ENCODE measurements around the gene LENG9.
"Not testable (repeated sequence)": the region's sequence is repeated elsewhere in the genome, so short reads cannot be mapped to it uniquely, and the experiment has no call there.

Gene LENG9

DNA sequence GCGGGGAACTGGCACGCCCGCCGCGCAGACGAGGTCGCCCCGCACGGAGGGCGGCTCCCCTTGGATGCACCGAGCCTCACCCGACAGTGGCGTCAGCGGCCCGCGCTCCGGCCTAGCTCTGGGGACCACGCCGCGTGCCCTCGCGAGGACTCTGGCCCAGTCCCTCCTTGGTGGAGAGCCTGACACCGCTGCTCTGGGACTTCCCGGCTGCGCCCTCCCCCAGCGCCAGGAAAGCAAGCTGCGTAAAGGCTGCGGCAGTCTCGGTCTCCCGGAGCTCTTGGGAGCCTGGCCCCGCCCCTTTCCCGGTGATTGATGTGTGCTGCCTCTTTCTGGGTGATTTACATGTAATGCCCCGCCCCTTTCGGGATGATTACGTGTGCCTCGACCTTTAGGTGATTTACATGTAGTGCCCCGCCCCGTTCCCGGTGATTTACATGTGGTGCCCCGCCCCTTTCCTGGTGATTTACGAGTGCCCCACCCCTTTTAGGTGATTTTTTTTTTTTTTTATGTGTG, at the start of gene LENG9:
Gene LENG9 (minus strand): TSS at position 248 of the 513 bp plus-strand sequence. CDS start 252 bp downstream, outside the sequence.
- Histone ChIP-seq H3K4me2 (ENCODE audit: low read depth, low read length) (peak within 1 kb of the TSS; percentile 93), H3K27me3 (replicated peaks; ENCODE audit: insufficient read depth, low read length) (peaks cover 22% of the 10 kb centered on the region), H4K20me1 (ENCODE audit: insufficient read depth, low read length) (peaks cover 6% of the 10 kb centered on the region), H3K9ac (ENCODE audit: low read length) (peak within 1 kb of the TSS; percentile 75), H3K9me2 (replicated peaks; ENCODE audit: insufficient read depth, low read length) (no peaks in the 10 kb centered on the region), H3K27ac (ENCODE audit: low read length) (peak within 1 kb of the TSS; percentile 94), H3K4me1 (ENCODE audit: low read length) (peaks cover 5% of the 10 kb centered on the region; the same call in 1 of the 2 replicates), H3K36me3 (replicated peaks; ENCODE audit: insufficient read depth, low read length) (no peaks in the 10 kb centered on the region), H3F3A (ENCODE audit: insufficient read depth, low read length) (peaks cover 16% of the 10 kb centered on the region), H2AFZ (ENCODE audit: low read length) (peak within 1 kb of the TSS; percentile 83), H3K79me2 (ENCODE audit: low read length) (peaks cover 20% of the 10 kb centered on the region; the same call in 1 of the 2 replicates), H3K9me3 (replicated peaks; ENCODE audit: insufficient read depth, low read length) (no peaks in the 10 kb centered on the region), H3K4me3 (ENCODE audit: low read length) (peak within 1 kb of the TSS; percentile 72)
- no peak for TF ChIP-seq EZH2 (optimal IDR thresholded peaks at IDR 0.05; ENCODE audit: low read depth, low read length)
- TF ChIP-seq EZH2phosphoT487 (IDR thresholded peaks at IDR 0.05; ENCODE audit: low read length), result no peak
- TF ChIP-seq CTCF (IDR thresholded peaks at IDR 0.05; ENCODE audit: low read length), result no peak
- no peak for DNase-seq

- H3F3A ChIP-seq (ENCODE audit: insufficient read depth, low read length); DNase-seq; H3K36me3 ChIP-seq (replicated peaks; ENCODE audit: insufficient read depth, low read length); H3K9me2 ChIP-seq (replicated peaks; ENCODE audit: insufficient read depth, low read length); H3K4me3 ChIP-seq (ENCODE audit: low read length); H2AFZ ChIP-seq (ENCODE audit: low read length); H3K79me2 ChIP-seq (ENCODE audit: low read length); H3K4me1 ChIP-seq (ENCODE audit: low read length); H3K9ac ChIP-seq (ENCODE audit: low read length); H3K4me2 ChIP-seq (ENCODE audit: low read depth, low read length); H3K27ac ChIP-seq (ENCODE audit: low read length); H4K20me1 ChIP-seq (ENCODE audit: insufficient read depth, low read length); H3K9me3 ChIP-seq (replicated peaks; ENCODE audit: insufficient read depth, low read length): not testable (repeated sequence)
- H3K27me3 ChIP-seq (replicated peaks; ENCODE audit: insufficient read depth, low read length), result peaks cover 58% of the 10 kb centered on the region
Measured at GRCh38 chr19:54509200-54509940, 45.8 kb upstream of the LENG9 start.

GRCh38 chr19:54508487-54508886, 44.9 kb upstream of the LENG9 start:
- H3K4me3 ChIP-seq (ENCODE audit: low read length); H2AFZ ChIP-seq (ENCODE audit: low read length); H3K9me3 ChIP-seq (replicated peaks; ENCODE audit: insufficient read depth, low read length); H3K9me2 ChIP-seq (replicated peaks; ENCODE audit: insufficient read depth, low read length); H3K4me2 ChIP-seq (ENCODE audit: low read depth, low read length); H3F3A ChIP-seq (ENCODE audit: insufficient read depth, low read length); H3K9ac ChIP-seq (ENCODE audit: low read length); H3K27ac ChIP-seq (ENCODE audit: low read length); DNase-seq; H4K20me1 ChIP-seq (ENCODE audit: insufficient read depth, low read length); H3K79me2 ChIP-seq (ENCODE audit: low read length); H3K4me1 ChIP-seq (ENCODE audit: low read length); H3K36me3 ChIP-seq (replicated peaks; ENCODE audit: insufficient read depth, low read length): not testable (repeated sequence)
- H3K27me3 ChIP-seq (replicated peaks; ENCODE audit: insufficient read depth, low read length), result peaks cover 60% of the 10 kb centered on the region

GRCh38 chr19:54507824-54508223, 44.2 kb upstream of the LENG9 start:
- H3K27me3 ChIP-seq (replicated peaks; ENCODE audit: insufficient read depth, low read length), result peaks cover 60% of the 10 kb centered on the region
- no peaks in the 10 kb centered on the region for H3F3A ChIP-seq (ENCODE audit: insufficient read depth, low read length)
- no peak for DNase-seq

GRCh38 chr19:54507038-54507717, 43.6 kb upstream of the LENG9 start:
- not testable (repeated sequence) for H3K9me2 ChIP-seq (replicated peaks; ENCODE audit: insufficient read depth, low read length); H3K9ac ChIP-seq (ENCODE audit: low read length); H4K20me1 ChIP-seq (ENCODE audit: insufficient read depth, low read length); H3K4me1 ChIP-seq (ENCODE audit: low read length); H3F3A ChIP-seq (ENCODE audit: insufficient read depth, low read length); H3K4me3 ChIP-seq (ENCODE audit: low read length); DNase-seq; H3K9me3 ChIP-seq (replicated peaks; ENCODE audit: insufficient read depth, low read length); H2AFZ ChIP-seq (ENCODE audit: low read length); H3K36me3 ChIP-seq (replicated peaks; ENCODE audit: insufficient read depth, low read length); H3K27ac ChIP-seq (ENCODE audit: low read length); H3K4me2 ChIP-seq (ENCODE audit: low read depth, low read length); H3K79me2 ChIP-seq (ENCODE audit: low read length)
- H3K27me3 ChIP-seq (replicated peaks; ENCODE audit: insufficient read depth, low read length), result peaks cover 60% of the 10 kb centered on the region

More at GRCh38 chr19:54507824-54508223, 44.2 kb upstream of the LENG9 start:
- TF ChIP-seq EZH2phosphoT487 (IDR thresholded peaks at IDR 0.05; ENCODE audit: low read length), result no peak
- no peak for TF ChIP-seq CTCF (IDR thresholded peaks at IDR 0.05; ENCODE audit: low read length)
- no peak for TF ChIP-seq EZH2 (optimal IDR thresholded peaks at IDR 0.05; ENCODE audit: low read depth, low read length)
- Histone ChIP-seq H3K9me2 (replicated peaks; ENCODE audit: insufficient read depth, low read length) (no peaks in the 10 kb centered on the region), H3K9me3 (replicated peaks; ENCODE audit: insufficient read depth, low read length) (no peaks in the 10 kb centered on the region), H3K9ac (ENCODE audit: low read length) (no peak overlapping the region), H3K4me1 (ENCODE audit: low read length) (no peaks in the 10 kb centered on the region), H3K79me2 (ENCODE audit: low read length) (no peaks in the 10 kb centered on the region), H3K4me2 (ENCODE audit: low read depth, low read length) (no peak overlapping the region), H3K36me3 (replicated peaks; ENCODE audit: insufficient read depth, low read length) (no peaks in the 10 kb centered on the region), H3K27ac (ENCODE audit: low read length) (no peak overlapping the region), H3K4me3 (ENCODE audit: low read length) (no peak overlapping the region), H4K20me1 (ENCODE audit: insufficient read depth, low read length) (no peaks in the 10 kb centered on the region), H2AFZ (ENCODE audit: low read length) (no peak overlapping the region)

All from MM.1S (cell line).